HG02642 (cell line): Measurements from ENCODE around the gene GUF1.
"Not testable (repeated sequence)": the region's sequence is repeated elsewhere in the genome, so short reads cannot be mapped to it uniquely, and the experiment has no call there.

Experiments used
- ATAC-seq: cut with Tn5 transposase; IDR thresholded peaks from one replicate; pipeline ENCODE4 v1.9.1; 2021; ENCODE audit warnings: mild to moderate bottlenecking; ENCODE audit not compliant: unreplicated experiment, poor library complexity

GUF1 gene

DNA sequence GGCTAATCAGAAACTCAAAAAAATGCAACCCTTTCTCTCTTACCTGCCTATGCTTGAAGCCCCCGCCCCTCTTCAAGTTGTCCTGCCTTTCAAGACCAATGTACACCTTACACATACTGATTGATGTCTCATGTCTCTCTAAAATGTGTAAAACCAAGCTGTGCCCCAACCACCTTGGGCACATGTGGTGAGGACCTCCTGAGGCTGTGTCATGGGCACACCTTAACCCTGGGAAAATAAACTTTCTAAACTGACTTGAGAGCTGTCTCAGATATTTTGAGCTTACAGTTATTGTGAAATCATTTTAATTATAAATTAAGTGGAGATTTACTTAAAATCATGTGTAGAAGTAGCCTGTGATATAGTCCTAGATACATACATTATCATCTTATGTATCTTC, 22.2 kb downstream of the GUF1 start:
- ATAC-seq: no peak

DNA sequence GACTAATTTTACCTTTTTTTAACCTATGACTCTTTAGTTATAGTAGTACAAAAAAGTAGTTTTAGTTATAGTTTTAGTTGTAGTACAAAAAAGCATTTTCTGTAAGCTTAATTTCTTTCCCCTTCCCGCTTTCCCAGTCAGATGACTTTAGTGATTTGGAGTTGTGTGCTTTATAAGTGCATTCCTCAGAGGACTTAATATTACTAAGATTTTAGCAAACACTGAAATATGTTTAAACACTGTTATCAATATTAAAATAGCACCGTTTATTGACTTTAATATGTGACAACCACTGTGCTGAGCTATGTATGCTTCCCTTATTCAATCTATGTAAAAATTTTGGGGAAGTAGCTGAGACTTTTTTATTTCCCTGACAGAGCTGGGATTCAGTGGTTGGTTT, 22.8 kb downstream of the GUF1 start:
- ATAC-seq: no peak

DNA sequence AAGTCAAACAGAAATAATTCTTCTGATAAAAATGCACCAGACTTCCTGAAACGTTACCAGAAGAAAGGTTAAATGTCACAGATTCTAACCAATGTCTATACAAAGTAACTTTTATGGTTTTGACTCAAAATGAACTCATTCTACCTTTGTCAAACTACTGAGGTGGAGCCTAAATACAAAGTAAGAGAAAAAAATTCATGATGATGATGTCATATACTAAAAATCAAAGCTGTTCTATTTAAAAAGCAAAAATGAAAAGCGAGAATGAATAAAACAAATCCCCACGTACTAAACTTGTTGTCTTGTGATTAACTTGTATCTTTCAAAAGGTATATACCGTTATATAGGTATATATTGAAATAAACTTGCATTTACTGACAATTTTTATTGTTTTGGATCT, 26.5 kb downstream of the GUF1 start:
- no peak for ATAC-seq

DNA sequence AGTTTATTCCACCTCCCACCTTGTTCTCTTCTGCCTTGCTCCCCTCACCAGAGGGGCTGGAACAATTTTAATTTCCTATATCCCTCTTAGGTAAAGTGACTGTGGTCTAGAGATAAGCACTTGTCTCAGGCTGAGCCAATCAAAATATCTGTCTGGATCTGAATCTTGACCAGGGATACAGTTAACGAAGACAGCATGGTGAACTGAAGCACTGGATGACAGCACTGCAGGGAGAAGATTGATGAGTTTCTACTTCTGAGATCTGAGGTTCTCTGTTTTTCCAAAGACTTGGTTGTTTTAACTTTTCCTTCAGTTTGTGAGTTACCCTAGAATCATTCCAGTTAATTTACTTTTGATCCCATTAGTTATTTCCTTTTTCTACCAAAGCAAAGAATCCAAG, 34.9 kb downstream of the GUF1 start:
- no peak for ATAC-seq

DNA sequence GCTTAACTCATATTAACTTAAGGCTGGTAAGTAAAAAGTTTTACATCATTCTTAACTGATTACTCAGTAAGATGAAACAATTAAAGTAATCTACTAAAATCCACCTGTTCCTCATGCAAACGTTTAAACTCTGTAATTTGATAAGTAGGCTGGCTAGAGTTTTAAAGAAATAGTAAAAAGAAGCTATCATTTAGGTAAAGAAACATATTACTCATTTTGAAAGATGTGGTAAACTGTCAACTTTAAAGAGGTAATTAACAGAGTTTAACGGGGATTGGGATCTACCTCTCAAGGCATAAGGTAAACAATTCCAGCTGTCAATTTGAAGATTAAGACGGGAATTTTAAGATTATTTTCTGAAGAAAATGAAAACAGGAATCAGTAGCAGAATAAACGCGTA, 38.4 kb downstream of the GUF1 start:
- ATAC-seq: no peak

DNA sequence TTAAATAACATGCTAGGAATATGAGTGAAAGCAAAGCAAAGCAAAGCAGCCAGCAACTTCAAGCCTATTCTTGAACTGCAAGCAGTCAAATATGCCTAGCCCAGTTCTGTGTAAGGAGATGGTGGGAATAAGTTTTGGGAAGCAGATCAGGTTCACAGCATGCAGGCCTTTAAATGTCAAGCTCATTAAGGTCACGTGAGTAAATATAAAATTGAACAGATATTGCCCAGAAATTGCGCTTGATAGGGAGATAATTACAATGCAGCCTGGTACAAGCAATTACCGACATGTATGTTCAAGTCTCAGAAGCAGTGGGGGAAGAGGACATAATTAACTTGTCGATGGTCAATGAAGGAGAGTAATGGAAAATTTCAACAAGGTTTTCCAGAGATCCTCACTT, 42.2 kb downstream of the GUF1 start:
- no peak for ATAC-seq

DNA sequence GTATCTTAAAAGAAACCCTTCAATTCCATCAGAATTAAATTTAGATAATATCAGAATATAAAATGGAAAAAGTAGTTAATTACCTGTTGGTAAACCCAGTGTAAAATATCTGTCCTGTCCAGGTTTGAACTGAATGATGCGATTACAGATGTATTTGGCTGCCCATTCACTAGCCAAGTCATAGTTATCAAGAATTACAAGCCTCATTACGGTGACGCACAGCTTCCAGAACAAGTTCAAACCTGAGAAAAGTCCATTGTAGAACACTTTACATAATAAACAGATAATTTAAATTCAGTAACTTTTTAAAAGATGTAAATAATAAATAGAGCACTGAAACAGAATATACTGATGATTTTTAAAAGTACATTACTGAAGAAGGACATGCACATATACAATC, 43.8 kb downstream of the GUF1 start:
- ATAC-seq: no peak

DNA sequence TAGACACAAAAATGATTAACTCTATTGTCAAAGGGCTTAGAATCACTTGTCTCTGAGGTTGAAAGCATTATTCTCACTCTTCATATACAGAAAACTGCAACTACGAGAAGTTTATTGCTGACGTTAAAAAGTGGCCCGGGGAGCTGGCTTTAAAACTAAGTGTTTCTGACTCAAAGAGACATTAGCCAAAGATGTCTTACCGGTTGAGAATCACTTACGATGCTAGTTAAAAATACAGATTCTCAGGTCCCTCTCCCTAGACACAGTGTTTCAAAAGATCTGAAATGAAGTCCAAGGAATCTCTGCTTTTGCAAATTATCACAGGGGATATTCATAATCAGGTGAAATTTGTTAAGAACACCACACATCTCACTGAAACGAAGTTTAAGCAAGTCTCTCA, 46.9 kb downstream of the GUF1 start:
- no peak for ATAC-seq

DNA sequence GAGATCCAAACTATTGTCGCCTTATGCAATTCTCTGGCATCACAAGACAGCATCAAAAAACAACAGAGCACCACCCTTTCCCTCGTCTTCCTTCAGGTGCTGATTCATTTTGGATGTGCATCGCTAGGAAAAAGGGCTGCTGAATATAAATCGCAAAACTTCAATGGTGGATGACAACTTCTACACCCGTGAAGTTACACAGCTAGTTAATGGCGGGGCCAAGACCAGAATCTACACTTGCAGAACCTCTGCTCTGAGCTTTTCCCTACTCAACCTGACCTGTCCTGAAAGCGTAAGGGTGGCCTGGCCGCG, 47.5 kb downstream of the GUF1 start:
- ATAC-seq: no peak

DNA sequence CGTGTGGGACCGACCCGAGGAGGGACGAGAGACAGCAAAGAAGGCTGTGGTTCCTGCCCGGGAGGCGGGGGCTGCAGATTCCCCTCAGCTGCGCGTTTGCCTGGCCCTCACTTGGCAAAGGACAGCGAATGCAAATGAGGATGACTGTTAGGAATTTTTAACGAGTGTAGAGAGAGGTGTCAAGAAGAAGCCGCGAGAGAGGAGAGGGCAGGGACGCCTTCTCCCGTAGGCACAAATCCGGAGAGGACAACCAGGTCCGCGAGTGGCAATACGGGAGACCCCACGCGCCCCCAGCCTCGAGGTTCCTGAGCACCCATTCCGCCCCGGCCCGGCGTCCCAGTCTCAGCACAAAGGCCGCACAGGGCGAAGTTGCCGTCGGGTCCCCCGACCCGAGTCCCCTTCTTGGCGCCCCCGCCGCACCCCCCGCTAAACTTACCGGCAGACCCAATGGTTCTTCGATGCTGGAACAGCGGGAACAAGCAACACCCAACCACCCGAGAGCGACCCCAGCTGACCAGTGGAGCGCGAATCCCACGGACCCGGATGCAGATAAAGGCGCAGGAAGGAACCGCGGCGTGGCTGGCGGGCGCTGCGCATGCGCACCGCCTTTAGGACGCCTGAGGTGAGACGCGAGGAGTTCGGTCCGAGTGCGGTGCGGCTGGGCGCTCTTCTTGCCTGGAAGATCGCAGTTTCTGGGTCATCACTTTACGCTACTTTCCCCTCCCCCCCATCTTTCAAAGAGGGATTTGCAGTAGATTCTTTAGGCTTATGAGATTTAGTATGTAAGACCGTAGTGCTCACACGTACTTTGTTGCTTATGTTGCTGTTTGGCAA, 48.0 kb downstream of the GUF1 start, which contains the start of gene GNPDA2:
Gene GNPDA2 (minus strand): TSS at position 519 of the 834 bp plus-strand sequence. CDS start 4,349 bp downstream, outside the sequence.
- ATAC-seq: peak; percentile 95

DNA sequence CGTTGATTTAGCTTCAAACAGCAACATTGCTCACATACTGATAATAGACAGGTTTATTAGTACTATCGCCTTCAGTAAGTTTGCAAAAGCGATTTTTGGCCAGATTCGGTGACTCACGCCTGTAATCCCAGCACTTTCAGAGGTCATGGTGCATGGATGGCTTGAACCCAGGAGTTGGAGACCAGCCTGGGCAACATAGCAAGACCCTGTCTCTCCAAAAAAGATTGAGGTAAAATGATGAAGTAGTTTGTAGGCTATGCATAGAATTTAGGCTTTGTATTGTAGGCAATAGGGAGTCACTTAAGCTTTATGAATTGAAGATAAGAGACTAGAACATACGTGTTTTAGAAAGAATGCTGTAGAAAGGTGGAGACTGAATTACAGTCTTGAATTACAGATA, 49.3 kb downstream of the GUF1 start:
- ATAC-seq: no peak

DNA sequence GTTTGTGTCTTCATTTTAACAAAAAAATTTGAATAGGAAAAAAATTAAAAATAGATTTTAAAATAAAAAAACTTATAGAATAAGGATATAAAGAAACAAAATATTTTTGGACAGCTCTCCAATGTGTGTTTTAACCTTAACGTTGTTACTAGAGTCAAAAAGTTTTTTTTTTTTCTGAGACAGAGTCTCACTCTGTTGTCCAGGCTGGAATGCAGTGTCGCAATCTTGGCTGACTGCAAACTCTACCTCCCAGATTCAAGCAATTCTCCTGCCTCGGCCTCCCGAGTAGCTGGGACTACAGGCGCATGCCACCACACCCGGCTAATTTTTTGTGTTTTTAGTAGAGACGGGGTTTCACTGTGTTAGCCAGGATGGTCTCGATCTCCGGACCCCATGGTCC, 50.5 kb downstream of the GUF1 start:
- not testable (repeated sequence) for ATAC-seq

DNA sequence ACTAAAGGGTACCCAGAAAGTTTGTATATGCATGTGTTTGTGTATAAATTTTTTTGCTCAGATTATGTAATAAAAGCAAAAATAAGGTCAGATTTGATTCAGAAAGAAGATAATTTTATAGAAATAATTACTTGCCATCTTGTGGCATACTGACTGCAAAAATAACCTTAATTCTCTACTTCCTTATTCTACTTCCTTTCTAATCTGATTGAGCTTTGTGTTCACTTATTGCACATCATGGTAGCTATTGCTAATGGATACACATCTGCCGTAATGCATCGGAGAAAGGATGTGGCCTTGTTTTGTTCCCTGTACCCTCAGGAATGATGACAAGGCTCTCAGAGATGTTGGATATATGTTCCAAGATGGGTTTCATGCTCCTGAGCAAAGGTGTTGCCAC, 58.7 kb downstream of the GUF1 start:
- ATAC-seq: no peak

DNA sequence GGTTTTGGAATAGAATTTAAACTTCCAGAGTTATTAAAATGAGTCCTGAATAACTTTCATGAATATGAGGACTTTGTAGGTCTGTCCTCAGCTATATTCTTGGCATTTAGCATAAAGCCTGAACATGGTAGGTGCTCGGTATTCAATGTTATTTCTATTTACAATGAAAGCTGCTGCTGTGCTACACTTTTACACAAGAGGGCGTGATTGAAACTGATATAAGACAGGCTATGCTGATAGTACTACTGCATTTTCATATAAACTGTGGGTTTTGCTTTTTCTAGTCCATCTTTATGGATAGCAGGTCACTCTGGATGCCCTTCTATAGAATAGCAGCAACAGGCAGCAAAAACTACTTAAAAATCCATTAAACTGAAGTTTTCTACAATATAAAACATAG, 60.4 kb downstream of the GUF1 start:
- peak; percentile 85 for ATAC-seq

DNA sequence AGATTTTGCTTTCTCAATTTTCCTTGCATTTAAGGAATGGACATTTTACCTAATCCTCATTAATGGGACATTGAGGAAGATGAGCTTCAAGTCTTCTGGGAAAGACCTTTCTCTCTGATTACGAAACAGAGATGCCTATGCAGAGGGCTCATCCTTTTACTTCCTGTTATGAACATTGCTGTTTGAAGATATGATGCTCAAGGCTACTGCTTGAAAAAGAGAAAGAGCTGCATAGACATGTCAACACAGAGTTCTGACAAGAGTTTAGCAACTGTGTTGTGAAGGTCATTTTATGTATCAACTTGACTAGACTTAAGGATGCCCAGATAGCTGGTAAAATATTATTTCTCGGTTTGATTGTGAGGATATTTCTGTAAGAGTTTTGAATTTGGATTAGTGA, 62.0 kb downstream of the GUF1 start:
- ATAC-seq: no peak
